CD14-positive monocyte (primary cell): ENCODE measurements around the gene MIPOL1. TPM values are rescaled to one million over a fixed set of nuclear protein-coding genes. Genes with fewer than 3 reads are reported as not detected.

Source experiments
- DNase-seq, 3 donors: peaks; one replicate each; pipeline ENCODE4 v3.0.0-alpha.2; 2011 to 2022
- H2AFZ ChIP-seq: 2 replicates; pipeline ENCODE4 v1.6.0; 2012; ENCODE audit warnings: mild to moderate bottlenecking, low read depth, low read length, inconsistent platforms; ENCODE audit not compliant: insufficient read depth, poor library complexity, severe bottlenecking
- H3K27ac ChIP-seq, 2 donors: 1 replicate in 1 of 2; 2 replicates in 1 of 2; pipeline ENCODE4 v1.5.1; 2012 to 2013; ENCODE audit warnings: low read length in 2 of 2, control low read depth in 1 of 2, inconsistent platforms in 1 of 2, low read depth in 1 of 2, mild to moderate bottlenecking in 1 of 2
- H3K27me3 ChIP-seq, 2 donors: one replicate each; pipeline versions ENCODE4 v1.6.0 to v1.6.1; 2011 to 2013; ENCODE audit warnings: low read length in 2 of 2; ENCODE audit not compliant: control insufficient read depth in 2 of 2, insufficient read depth in 2 of 2
- H3K36me3 ChIP-seq, 2 donors: replicated peaks in 1 of 2; 1 replicate in 1 of 2; 2 replicates in 1 of 2; pipeline versions ENCODE4 v1.5.1 to v1.6.1; 2012 to 2013; ENCODE audit warnings: low read length in 2 of 2, control low read depth in 1 of 2, inconsistent platforms in 1 of 2, mild to moderate bottlenecking in 1 of 2; ENCODE audit not compliant: insufficient read depth in 2 of 2, control insufficient read depth in 1 of 2
- H3K4me1 ChIP-seq, 2 donors: 1 replicate in 1 of 2; 2 replicates in 1 of 2; pipeline versions ENCODE4 v1.5.1 to v1.6.1; 2012 to 2013; ENCODE audit warnings: low read length in 2 of 2, control low read depth in 1 of 2, inconsistent platforms in 1 of 2, mild to moderate bottlenecking in 1 of 2, moderate library complexity in 1 of 2; ENCODE audit not compliant: insufficient read depth in 2 of 2, control insufficient read depth in 1 of 2
- H3K4me2 ChIP-seq: replicated peaks from 2 replicates; pipeline ENCODE3; 2012; ENCODE audit warnings: low read length, moderate library complexity, mild to moderate bottlenecking; ENCODE audit not compliant: poor library complexity, severe bottlenecking; ENCODE audit errors: extremely low read depth
- H3K4me3 ChIP-seq, 3 experiments: fragments of 200-600 bp in 1 of 3; sonication (generic) in 1 of 3; replicated peaks in 1 of 3; 1 replicate in 2 of 3; 2 replicates in 1 of 3; pipeline ENCODE4 v1.5.1; 2011 to 2013; ENCODE audit warnings: low read length in 3 of 3, mild to moderate bottlenecking in 3 of 3, control low read depth in 2 of 3, low read depth in 2 of 3, inconsistent platforms in 1 of 3, moderate library complexity in 1 of 3
- H3K79me2 ChIP-seq: 2 replicates; pipeline ENCODE4 v1.6.0; 2012; ENCODE audit warnings: mild to moderate bottlenecking, control low read depth, inconsistent platforms, low read length, moderate library complexity; ENCODE audit not compliant: insufficient read depth
- H3K9ac ChIP-seq: 2 replicates; pipeline ENCODE4 v1.6.0; 2017; ENCODE audit warnings: low read length, mild to moderate bottlenecking; ENCODE audit not compliant: insufficient read depth, poor library complexity, severe bottlenecking
- H3K9me3 ChIP-seq, 2 donors: replicated peaks in 1 of 2; 1 replicate in 1 of 2; 2 replicates in 1 of 2; pipeline versions ENCODE4 v1.5.1 to v1.6.1; 2012 to 2013; ENCODE audit warnings: low read length in 2 of 2, control low read depth in 1 of 2; ENCODE audit not compliant: control insufficient read depth in 1 of 2, insufficient read depth in 1 of 2
- H4K20me1 ChIP-seq: 2 replicates; pipeline ENCODE4 v1.6.0; 2012; ENCODE audit warnings: mild to moderate bottlenecking, low read length, control low read depth, moderate library complexity; ENCODE audit not compliant: insufficient read depth
- H3K27ac Mint-ChIP-seq, 7 donors: one replicate each; pipeline ENCODE4 v1.8.0; 2020; ENCODE audit warnings: mild to moderate bottlenecking in 7 of 7, mixed read lengths in 7 of 7, moderate library complexity in 6 of 7, inconsistent platforms in 2 of 7
- H3K27me3 Mint-ChIP-seq, 3 donors: one replicate each; pipeline ENCODE4 v1.8.0; 2021 to 2022; ENCODE audit warnings: low read depth in 3 of 3, mild to moderate bottlenecking in 3 of 3, mixed read lengths in 3 of 3, moderate library complexity in 3 of 3, inconsistent platforms in 1 of 3
- H3K36me3 Mint-ChIP-seq, 2 donors: one replicate each; pipeline ENCODE4 v1.8.0; 2020; ENCODE audit warnings: mixed read lengths in 2 of 2, inconsistent platforms in 1 of 2, mild to moderate bottlenecking in 1 of 2
- H3K4me1 Mint-ChIP-seq: one replicate; pipeline ENCODE4 v1.8.0; 2020; ENCODE audit warnings: mild to moderate bottlenecking, mixed read lengths
- H3K4me3 Mint-ChIP-seq, 2 donors: one replicate each; pipeline ENCODE4 v1.8.0; 2020; ENCODE audit warnings: mild to moderate bottlenecking in 2 of 2, mixed read lengths in 2 of 2, moderate library complexity in 1 of 2
- H3K9me3 Mint-ChIP-seq, 7 donors: one replicate each; pipeline ENCODE4 v1.8.0; 2020 to 2022; ENCODE audit warnings: mixed read lengths in 7 of 7, mild to moderate bottlenecking in 6 of 7, moderate library complexity in 6 of 7, inconsistent platforms in 2 of 7
- CTCF ChIP-seq: fragments of 200-600 bp; IDR thresholded peaks from one replicate; pipeline ENCODE4 v1.8.0; 2022; ENCODE audit warnings: antibody characterized with exemption, mild to moderate bottlenecking
- WGBS: methylation state at CpG from one replicate; pipeline ENCODE4 v1.1.5; 2013; ENCODE audit warnings: missing lambda C conversion rate; ENCODE audit not compliant: insufficient coverage; 5-methylcytosine and 5-hydroxymethylcytosine counted together
- intact Hi-C, 2 donors: fragments of 100-400 bp; cut with micrococcal nuclease; formaldehyde crosslinking; loops; one replicate each; pipeline versions ENCODE4 v1.15.0 to v1.15.1; 2023
- polyA plus RNA-seq, 3 donors: library from polyadenylated mRNA; depleted of rRNA in 1 of 3; unstranded in 2 of 3; stranded (reverse) in 1 of 3; fragments of 300-500 nt in 2 of 3; fragments of >200 nt in 1 of 3; fragmentation: Illumina TruSeq in 2 of 3; gene quantifications; 1 replicate in 2 of 3; 2 replicates in 1 of 3; pipeline ENCODE4 v1.2.3, GENCODE V29; 2012 to 2021

MIPOL1 gene
- polyA plus RNA-seq, 3 donors: not detected

GRCh38 chr14:37490607-37491006 lies 292.9 kb downstream of the MIPOL1 start:
- Mint-ChIP-seq H3K4me1 (no peaks in the 10 kb centered on the region), H3K27ac (no peak overlapping the region), H3K4me3 (no peak overlapping the region), H3K9me3 (peaks cover 3 to 14% (median 5%) of the 10 kb centered on the region in 7 donors), H3K36me3 (no peaks in the 10 kb centered on the region), H3K27me3 (no peaks in the 10 kb centered on the region)
- Histone ChIP-seq H3K9me3 (peaks cover 0 to 3% of the 10 kb centered on the region in 2 donors), H3K27me3 (no peaks in the 10 kb centered on the region), H3K4me3 (no peak overlapping the region), H3K36me3 (no peaks in the 10 kb centered on the region), H3K9ac (no peak overlapping the region), H4K20me1 (no peaks in the 10 kb centered on the region), H2AFZ (no peak overlapping the region), H3K79me2 (no peaks in the 10 kb centered on the region), H3K4me1 (no peaks in the 10 kb centered on the region), H3K4me2 (no peak overlapping the region), H3K27ac (no peak overlapping the region)
- intact Hi-C loops: no loop called here
- WGBS: 100% methylated on average over 1 of the region's 3 CpGs
- TF ChIP-seq CTCF: no peak
- no peak for DNase-seq

DNA sequence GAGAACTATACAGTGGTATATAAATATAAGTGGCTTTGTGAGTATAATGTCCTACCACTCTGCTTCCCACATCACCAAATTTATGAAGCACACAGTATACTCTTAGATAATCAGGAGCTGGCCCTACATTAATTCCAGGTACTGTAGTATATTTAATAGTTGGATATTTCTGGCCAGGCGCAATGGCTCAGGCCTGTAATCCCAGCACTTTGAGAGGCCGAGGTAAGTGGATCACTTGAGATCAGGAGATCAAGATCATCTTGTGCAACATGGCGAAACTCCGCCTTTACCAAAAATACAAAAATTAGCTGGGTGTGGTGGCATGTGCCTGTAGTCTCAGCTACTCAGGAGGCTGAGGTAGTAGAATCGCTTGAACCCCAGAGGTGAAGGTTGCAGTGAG lies 293.3 kb downstream of the MIPOL1 start:
- Histone ChIP-seq H3K27me3 (no peaks in the 10 kb centered on the region), H3K9me3 (peaks cover 0 to 3% of the 10 kb centered on the region in 2 donors), H3K9ac (no peak overlapping the region), H3K4me3 (no peak overlapping the region), H2AFZ (no peak overlapping the region), H3K36me3 (no peaks in the 10 kb centered on the region), H3K4me2 (no peak overlapping the region), H3K4me1 (no peaks in the 10 kb centered on the region), H3K79me2 (no peaks in the 10 kb centered on the region), H3K27ac (no peak overlapping the region), H4K20me1 (no peaks in the 10 kb centered on the region)
- no peak for TF ChIP-seq CTCF
- no peaks in the 10 kb centered on the region for H3K4me1 Mint-ChIP-seq
- no peak overlapping the region for H3K27ac Mint-ChIP-seq
- H3K9me3 Mint-ChIP-seq: peaks cover 0 to 14% (median 3%) of the 10 kb centered on the region in 7 donors
- no peak for DNase-seq
- 88% methylated on average over 3 of the region's 5 CpGs for WGBS
- H3K27me3 Mint-ChIP-seq: no peaks in the 10 kb centered on the region
- intact Hi-C loops: no loop called here
- no peak overlapping the region for H3K4me3 Mint-ChIP-seq
- no peaks in the 10 kb centered on the region for H3K36me3 Mint-ChIP-seq
